NB4 (cell line): ENCODE data around the gene RECQL5.
A peak's percentile ranks its signal among the peaks of the same experiment; 100 is the strongest.

Source experiments
- DNase-seq: peaks from one replicate; pipeline ENCODE4 v3.0.0; 2010; ENCODE audit warnings: low read depth
- H3K4me3 ChIP-seq: one replicate; pipeline ENCODE4 v1.5.1; 2011; ENCODE audit warnings: mild to moderate bottlenecking, low read depth, low read length, moderate library complexity
- CTCF ChIP-seq: IDR thresholded peaks from one replicate; pipeline ENCODE4 v1.5.1; 2012; ENCODE audit warnings: low read depth, low read length
- MAX ChIP-seq: IDR thresholded peaks from 2 replicates; pipeline ENCODE4 v1.6.1; 2011; ENCODE audit warnings: low read depth, low read length
- MYC ChIP-seq: IDR thresholded peaks from 2 replicates; pipeline ENCODE4 v1.6.1; 2011; ENCODE audit warnings: low read depth, low read length
- POLR2A ChIP-seq: IDR thresholded peaks from 2 replicates; pipeline ENCODE4 v1.6.1; 2011; ENCODE audit warnings: mild to moderate bottlenecking; ENCODE audit not compliant: insufficient read length; ENCODE audit errors: extremely low read depth

Gene RECQL5

GRCh38 chr17:75666959-75667790, at the start of gene RECQL5, which contains the start of gene SAP30BP:
TSS of gene RECQL5 (minus strand) at chr17:75667154. CDS start at chr17:75666557, 597 bp downstream.
TSS of gene SAP30BP (plus strand) at chr17:75667338. CDS start at chr17:75667373, 35 bp downstream.
- TF ChIP-seq MAX (peak; percentile 60), MYC (peak; percentile 41; the same call in 1 of the 2 replicates), POLR2A (peak; percentile 51), CTCF (no peak)
- H3K4me3 ChIP-seq: peak within 1 kb of the TSS; percentile 100

GRCh38 chr17:75712446-75712845, 45.5 kb upstream of the RECQL5 start:
- TF ChIP-seq POLR2A (no peak), CTCF (no peak), MAX (no peak), MYC (no peak)
- H3K4me3 ChIP-seq: no peak overlapping the region
- DNase-seq: peak; percentile 28

More at GRCh38 chr17:75666959-75667790, at the start of gene RECQL5, which contains the start of gene SAP30BP:
- peak; percentile 97 for DNase-seq

- TF ChIP-seq POLR2A (no peak), MYC (no peak), CTCF (no peak), MAX (no peak)
- no peak for DNase-seq
- no peak overlapping the region for H3K4me3 ChIP-seq
Observed at GRCh38 chr17:75707079-75707571, 40.2 kb upstream of the RECQL5 start.

GRCh38 chr17:75706042-75706728, 39.2 kb upstream of the RECQL5 start:
- H3K4me3 ChIP-seq: no peak overlapping the region
- no peak for DNase-seq
- no peak for TF ChIP-seq CTCF

- TF ChIP-seq CTCF: no peak
- no peak for TF ChIP-seq POLR2A
- no peak for TF ChIP-seq MAX
- TF ChIP-seq MYC: no peak
- no peak for DNase-seq
Observed at GRCh38 chr17:75704963-75705875, 38.3 kb upstream of the RECQL5 start.

More at GRCh38 chr17:75704963-75705875, 38.3 kb upstream of the RECQL5 start:
- H3K4me3 ChIP-seq: no peak overlapping the region
